Anterior cingulate cortex (tissue), 58 donors: ENCODE data around the gene GPRIN2.
"Not testable (repeated sequence)": the region's sequence is repeated elsewhere in the genome, so short reads cannot be mapped to it uniquely, and the experiment has no call there.

Experiments
- DNase-seq, 58 donors: peaks; one replicate each; lab custom pipeline; 2025; lab: John Stamatoyannopoulos, UW

Gene GPRIN2

GRCh38 chr10:46570655-46571054 is 14.2 kb upstream of the GPRIN2 start:
- not testable (repeated sequence) for DNase-seq

- not testable (repeated sequence) for DNase-seq
Measured at GRCh38 chr10:46567151-46567550, 10.7 kb upstream of the GPRIN2 start.

GRCh38 chr10:46565591-46566332 is 9.3 kb upstream of the GPRIN2 start:
- DNase-seq = peak in 38 of 58 donors; percentile 14 to 79 (median 48)

- no peak for DNase-seq
Measured at GRCh38 chr10:46560952-46561351, 4.5 kb upstream of the GPRIN2 start.

- DNase-seq = no peak
Measured at GRCh38 chr10:46560381-46560780, 3.9 kb upstream of the GPRIN2 start.

GRCh38 chr10:46559231-46559671 is 2.8 kb upstream of the GPRIN2 start:
- DNase-seq = no peak

GRCh38 chr10:46558392-46559185 is 2.1 kb upstream of the GPRIN2 start:
- DNase-seq = no peak

GRCh38 chr10:46558122-46558391 is 1.6 kb upstream of the GPRIN2 start:
- DNase-seq = no peak

- DNase-seq = no peak
Measured at GRCh38 chr10:46557319-46558121, 1.1 kb upstream of the GPRIN2 start.

GRCh38 chr10:46555713-46556514 is 544 bp downstream of the GPRIN2 start:
- DNase-seq = peak in 1 of 58 donors; percentile 48

GRCh38 chr10:46555366-46555712 is 1.1 kb downstream of the GPRIN2 start:
- no peak for DNase-seq

- no peak for DNase-seq
Measured at GRCh38 chr10:46554166-46554781, 2.2 kb downstream of the GPRIN2 start.

- DNase-seq = no peak
Measured at GRCh38 chr10:46553238-46554049, 3.0 kb downstream of the GPRIN2 start.

- DNase-seq = no peak
Measured at GRCh38 chr10:46552526-46553237, 3.8 kb downstream of the GPRIN2 start.

GRCh38 chr10:46551701-46552525 is 4.5 kb downstream of the GPRIN2 start:
- no peak for DNase-seq

- DNase-seq = no peak
Measured at GRCh38 chr10:46550795-46551700, 5.4 kb downstream of the GPRIN2 start.
